LHCN-M2 (cell line): ENCODE results near the gene MKNK1. TPM values are rescaled to one million over a fixed set of nuclear protein-coding genes. Genes with fewer than 3 reads are reported as not detected.

ENCODE experiments used
- DNase-seq: peaks from one replicate; pipeline ENCODE4 v3.0.0-alpha.2; 2012; ENCODE audit warnings: low read depth
- total RNA-seq: library from RNA; depleted of rRNA; stranded (reverse); fragments of >200 nt; gene quantifications from 2 replicates; pipeline ENCODE4 v1.2.3, GENCODE V29; 2014

Gene MKNK1
- total RNA-seq, 1 experiment from 2014 or later: 12.6 TPM

DNA sequence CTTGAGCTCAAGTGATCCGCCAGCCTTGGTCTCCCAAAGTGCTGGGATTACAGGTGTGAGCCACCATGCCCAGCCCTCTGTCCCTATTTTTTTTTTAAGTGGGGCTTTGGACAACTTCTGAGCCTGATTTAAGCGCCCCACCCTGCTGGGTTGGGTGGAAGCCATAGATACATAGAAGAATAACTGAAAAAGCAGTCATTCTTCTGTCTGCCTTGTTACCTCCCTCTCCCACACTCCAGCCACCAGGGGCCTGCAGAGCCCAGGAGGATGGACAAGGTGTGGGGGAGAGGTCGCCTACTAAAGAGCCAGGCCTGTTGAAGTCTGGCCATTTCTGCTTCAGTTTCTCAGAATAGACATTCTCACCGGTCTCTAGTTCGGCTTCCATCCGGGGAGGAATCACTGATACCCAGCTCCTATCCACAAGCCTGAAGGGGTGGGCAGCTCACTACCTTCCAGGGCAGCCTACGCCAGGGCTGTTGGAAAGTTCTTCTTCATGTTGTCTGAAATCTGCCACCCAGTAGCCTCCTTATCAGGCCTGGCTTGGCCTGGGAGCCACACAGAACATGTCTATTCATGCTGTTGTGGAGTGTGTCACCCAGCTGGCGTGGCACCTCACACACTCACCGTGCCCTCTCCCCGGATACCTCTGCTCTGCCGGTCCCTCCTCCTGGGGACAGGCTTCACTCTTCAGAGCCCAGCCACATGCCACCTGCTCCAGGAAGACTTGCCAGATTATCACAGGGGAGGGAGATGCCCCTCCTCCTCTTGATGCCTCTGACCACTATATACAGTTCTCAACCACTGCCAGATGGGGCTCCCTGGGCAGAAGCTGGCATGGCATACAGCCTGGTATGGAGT is 80.3 kb downstream of the MKNK1 start:
- DNase-seq: no peak

DNA sequence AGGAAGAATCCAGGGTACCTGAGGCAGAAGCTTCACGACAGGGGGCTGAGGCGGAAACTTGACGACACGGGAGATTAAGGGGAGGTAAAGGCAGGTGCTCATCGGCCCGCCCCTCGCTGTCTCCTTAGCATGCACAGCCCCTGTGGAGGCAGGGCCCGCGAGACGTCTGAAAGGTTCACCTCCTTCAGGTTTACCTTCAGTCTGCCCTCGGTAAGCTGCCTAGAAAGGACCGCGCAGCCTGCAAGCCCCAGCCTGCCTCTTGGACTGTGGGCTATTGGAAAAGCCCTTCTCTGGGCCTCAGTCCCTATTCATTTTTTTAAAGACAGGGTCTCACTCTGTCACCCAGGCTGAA is 81.1 kb downstream of the MKNK1 start:
- no peak for DNase-seq

DNA sequence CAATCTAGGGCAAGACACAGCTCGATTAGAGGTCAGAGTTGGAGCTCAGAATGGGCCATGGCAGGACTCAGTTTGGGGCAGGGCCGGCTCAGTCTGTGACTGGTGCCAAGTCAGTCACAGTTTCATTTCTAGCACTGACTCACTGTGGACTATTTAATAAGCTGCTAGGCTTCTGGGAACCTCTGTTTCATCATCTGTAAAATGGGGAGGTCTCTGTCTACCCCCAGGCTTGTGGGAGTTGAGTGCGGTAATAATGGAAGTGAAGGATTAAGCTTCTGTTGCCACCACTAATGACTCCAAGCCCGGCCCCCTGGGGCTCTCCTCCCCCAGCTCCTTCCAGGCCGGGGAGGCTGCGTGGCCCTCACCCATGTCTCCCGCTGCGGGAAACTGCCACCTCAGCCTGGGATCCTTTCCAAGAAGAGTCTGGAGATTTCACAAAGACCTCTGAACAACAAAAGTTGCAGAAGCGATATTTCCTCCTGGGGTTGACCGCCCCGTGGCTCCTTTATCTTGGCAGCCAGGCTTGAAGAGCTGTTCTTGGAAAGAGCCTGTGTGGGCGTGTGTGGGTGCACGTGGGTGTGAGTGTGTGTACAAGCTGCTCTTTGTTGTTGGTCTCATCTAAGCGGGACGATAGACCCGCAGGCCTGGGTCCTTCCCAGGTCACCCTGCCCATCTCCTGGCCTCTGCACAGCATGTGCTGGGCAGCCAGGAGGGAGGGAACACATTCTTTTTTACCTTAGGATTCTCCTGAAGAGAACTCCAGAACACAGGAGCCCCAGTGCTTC is 81.7 kb downstream of the MKNK1 start:
- no peak for DNase-seq

DNA sequence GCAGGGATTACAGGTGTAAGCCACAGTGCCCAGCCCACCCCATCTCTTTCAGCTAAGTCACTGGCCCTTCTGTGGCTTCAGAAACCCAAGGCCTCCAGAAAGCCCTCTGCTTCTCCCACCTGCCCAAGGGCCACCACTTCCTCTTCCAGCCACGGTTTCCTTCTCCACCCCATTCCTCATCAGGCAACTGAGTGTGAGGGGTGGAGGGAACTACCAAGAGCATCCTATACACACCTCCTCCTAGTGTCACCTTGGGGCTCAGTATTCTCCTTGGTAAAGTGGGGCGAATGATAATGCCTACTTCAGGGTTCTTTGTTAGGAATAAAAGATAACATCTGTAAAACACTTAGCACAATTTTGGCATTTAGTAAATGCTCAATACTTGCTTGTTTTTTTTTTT is 82.7 kb downstream of the MKNK1 start:
- DNase-seq: no peak

DNA sequence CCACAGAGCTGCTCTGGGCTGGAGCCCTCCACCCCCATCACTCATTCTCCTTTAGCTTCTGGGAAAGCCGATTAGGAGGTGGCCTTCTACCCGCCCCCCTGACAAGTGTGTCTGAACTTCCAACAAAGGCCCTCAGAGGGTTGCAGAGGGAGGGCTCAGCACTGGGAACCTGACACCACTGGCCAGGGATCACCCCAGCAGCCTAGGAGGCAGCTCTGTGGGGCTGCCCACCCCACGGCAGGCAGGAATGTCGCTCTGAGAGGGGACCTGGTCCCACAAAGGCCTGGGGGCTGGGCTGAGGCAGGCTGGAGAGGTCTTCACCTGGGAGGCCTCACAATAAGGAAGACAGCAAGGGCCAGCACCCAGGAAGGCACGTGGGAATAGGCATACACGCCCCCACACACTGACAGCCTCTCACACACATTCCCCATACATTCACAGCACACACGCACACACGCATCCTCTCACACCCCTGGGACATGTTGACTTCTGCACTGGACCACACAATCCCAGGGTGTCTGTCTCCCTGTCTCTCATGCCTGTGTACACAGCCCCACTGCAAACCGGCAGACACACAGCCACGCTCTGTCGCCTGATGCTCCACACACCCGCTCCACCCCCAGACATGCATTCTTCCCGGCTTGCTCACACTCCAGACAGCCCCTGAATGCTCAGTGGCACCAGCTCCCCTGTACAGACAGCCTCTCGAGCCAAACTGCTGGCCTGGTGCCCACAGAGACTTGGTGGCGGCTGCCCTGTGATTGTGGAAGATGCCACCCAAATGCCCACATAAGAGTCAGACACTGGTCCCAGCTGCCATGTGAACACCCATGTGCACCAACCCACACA is 83.8 kb downstream of the MKNK1 start:
- DNase-seq: peak; percentile 74

DNA sequence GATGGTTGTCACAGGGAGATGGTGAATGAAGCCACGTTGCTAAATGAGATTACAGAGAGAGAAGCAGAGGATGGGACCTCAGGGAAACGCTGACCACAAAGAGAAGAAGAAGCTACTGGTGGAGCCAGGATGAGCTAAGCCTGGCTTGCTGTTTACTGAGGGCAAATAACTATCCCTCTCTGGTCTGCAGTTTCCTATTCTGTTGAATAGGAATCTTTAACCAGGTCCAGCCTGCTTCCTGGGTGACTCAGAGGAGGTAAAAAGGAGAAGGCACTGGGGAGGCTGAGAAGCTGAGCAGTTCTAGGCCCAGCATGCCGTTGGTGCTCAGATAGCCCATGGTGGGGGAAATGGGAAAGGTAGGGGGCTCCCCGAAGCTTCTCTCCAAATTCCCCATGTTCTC is 84.9 kb downstream of the MKNK1 start:
- no peak for DNase-seq

DNA sequence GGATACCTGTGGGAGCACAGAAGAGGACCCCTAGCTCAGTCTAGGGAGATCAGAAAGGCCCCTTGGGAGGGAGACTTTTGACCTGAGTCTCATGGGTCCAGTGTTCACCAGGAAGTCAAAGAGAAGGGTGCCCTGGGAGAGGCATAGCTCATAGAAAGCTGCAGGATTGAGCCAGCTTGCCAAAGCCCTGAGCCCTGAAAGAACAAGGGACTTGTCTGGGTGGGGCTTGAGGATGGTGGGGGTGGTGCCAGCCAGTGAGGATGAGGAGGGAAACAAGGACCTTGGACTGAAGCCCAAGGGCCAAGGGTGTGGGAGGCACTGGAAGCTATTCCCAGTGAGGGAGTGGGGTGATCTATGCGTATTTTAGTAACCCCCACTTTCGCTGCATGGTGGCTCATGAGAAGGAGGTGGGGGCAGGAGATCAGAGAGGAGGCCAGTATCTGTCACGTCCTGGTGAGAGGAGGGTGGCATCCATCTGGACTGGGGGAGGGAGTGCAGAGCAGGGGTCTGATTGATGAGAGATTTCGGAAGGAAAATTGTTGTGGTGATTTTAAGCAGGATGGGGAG is 86.1 kb downstream of the MKNK1 start:
- DNase-seq: no peak

DNA sequence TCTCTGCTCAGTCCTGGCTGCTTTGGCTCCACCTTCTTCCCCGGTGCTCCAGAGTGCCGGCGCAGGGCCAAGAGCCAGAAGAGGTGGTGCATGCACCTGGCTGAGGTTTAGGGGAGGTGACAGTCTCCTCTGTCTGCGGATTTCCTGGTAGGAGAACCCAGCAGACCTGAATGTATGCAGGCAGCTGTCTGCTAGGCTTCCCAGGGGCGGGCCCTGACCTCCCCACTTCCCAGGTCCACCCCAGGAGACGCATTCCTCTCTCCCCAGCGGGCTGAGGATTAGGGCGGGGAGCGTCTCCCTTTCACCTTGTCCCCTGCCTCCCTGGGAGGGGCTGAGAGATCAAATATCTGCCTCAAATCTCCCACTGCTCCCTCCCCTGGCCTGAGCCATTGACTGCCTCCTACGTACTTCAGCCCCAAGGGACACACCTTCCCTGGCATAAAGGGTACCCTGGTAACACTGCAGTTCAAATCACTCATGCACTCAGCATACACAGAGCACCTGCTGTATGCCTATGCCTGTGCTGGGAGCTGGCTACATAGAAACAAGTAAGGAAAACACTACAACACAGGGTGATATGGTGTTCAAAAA is 87.0 kb downstream of the MKNK1 start:
- DNase-seq: no peak

DNA sequence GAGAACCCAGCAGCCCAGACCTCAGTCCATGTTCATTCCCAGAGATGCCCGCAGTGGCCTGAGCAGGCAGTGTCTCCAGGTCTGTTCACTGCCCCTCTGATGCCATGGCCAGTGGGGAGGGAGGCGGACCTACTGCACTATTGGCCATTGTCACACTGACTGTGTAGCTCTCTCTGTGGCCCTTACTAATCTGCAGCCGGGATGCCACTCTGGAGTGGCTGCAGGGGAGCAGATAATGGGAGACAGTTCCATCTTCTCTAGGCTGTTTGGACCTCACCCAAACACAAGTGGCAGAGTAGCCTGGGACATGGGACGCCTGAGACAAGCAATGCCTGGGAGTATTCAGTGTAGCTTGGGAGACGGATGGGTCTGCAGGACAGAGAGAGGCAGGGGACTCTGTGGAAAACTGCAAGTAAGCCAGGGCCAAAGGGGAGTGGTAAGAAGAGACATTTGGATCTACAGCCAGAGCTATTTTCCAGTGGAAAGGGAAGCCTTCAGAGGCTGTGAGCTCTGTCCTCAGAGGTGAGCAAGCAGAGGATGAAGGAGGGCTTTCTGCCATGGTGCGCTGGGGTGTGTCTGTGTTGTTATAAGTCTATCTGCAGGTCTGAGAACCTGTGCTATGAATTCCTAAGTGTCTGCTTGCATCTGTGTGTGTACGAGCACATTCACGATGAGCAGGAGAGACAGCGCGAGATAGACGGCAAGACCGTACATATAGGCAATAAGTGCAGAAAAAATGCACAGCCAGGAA is 87.7 kb downstream of the MKNK1 start:
- no peak for DNase-seq

DNA sequence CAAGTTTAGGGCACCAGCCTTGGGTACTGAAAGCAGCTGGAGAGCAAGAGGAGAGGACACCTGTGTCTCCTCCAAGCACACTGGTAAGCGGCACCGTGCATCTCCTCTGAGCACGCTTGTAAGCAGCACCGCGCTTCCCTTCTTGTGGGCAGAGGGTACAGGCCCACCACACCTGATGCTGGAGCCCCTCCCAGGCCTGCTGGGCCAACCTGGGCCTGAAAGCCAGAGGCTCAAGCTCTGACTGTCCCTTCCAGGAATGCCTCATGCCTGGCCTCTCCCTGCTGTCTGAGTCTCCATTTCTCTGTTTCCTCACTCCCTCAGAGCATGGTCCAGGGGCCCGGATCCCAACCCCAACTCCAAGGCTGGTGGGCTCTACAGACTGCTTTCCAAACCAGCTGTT is 88.5 kb downstream of the MKNK1 start:
- no peak for DNase-seq

DNA sequence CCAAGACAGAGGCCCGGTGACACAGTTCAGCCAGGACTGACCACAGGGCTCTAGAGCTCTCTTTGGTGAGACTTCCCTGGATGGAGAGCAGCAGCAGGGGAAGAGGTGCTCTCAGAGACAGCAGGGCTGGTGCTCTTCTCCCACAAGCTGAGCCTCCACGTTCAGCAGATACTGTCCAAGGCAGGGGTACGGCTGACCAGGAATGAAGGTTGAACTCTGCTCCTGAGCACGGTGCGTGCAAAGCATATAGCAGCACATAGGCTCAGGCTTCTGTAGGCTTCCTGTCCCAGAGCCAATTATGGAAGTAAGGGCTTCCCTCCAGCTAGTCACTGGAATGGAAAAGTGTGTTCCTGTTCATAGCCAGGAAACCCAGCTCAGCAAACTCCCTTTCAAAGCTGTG is 90.5 kb downstream of the MKNK1 start:
- DNase-seq: no peak

DNA sequence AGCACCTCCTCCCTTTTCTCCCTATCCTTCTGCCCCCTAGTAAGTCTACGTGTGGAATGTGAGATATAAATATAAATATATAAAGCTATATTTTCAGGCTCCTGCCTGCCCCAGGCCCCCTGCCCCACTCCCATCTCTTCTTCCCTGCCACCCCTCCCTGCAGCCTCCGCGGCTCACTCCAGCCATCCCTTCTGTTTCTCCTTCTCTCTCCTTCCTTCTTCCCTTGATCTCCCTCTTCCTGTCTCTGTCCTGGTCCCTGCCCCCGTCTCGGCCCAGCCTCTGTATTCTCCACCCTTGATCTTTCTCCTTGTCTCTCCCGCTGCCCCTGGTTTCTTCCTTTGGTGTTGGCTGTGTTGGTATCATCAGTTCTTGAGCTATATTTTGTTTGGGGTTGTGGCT is 91.3 kb downstream of the MKNK1 start:
- no peak for DNase-seq

DNA sequence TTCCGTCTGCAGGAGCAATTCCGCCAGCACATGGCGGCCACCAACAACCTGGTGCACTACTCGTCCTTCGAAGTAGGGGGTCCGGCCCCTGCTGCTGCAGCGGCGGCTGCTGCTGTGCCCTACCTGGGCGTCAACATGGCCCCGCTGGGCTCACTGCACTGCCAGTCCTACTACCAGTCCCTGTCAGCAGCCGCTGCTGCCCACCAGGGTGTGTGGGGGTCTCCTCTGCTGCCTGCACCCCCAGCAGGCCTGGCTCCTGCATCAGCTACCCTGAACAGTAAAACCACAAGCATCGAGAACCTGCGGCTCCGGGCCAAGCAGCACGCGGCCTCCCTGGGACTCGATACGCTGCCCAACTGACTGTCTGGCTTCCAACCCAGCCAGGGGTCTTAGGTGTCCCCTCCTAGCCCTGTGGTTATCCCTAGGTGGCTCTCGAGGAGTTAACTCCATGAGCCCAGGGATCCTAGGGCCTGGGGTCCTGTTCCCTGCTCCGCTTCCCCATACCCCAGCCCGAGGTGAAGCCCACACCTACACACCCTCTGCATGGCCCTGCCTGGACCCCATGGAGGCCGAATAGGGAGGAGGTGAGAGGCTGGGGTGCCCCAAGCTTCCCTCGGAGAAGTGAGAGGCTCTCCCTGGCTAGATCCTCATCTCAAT is 91.8 kb downstream of the MKNK1 start:
- DNase-seq: no peak

DNA sequence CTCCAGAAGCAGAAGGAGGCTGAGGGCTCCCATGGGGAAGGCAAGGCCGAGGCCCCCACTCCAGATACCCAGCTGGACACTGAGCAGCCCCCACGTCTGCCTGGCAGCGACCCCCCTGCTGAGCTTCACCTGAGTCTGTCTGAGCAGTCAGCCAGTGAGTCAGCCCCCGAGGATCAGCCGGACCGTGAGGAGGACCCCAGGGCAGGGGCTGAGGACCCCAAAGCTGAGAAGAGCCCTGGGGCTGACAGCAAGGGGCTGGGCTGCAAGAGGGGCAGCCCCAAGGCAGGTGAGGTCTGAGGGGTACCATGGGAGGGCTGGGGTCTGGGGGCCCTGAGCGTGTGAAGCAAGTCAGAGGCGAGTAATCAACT is 93.1 kb downstream of the MKNK1 start:
- DNase-seq: no peak

DNA sequence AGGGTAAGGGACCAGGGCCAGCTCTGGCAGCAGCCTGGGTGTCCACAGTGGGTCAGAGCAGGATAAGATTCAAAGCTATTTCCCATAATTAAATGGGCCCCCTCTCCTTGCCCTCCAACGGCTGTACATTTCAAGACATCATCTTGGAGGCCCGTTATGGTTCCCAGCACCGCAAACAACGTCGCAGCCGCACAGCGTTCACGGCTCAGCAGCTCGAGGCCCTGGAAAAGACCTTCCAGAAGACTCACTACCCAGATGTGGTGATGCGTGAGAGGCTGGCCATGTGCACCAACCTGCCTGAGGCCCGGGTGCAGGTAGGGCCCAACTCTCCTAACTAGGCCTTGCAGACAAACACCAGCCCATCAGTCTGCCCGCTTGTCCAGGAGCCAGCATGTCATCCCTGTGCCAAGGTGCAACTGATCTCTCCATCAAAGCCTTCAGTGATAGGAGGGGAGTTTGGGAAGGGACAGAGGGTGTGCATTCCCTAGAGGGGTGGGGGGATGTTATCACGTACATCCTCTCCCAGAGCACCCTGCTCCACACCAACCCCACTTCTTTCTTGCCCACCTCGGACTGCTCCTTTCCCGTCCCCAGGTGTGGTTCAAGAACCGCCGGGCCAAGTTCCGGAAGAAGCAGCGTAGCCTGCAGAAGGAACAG is 93.6 kb downstream of the MKNK1 start:
- no peak for DNase-seq

DNA sequence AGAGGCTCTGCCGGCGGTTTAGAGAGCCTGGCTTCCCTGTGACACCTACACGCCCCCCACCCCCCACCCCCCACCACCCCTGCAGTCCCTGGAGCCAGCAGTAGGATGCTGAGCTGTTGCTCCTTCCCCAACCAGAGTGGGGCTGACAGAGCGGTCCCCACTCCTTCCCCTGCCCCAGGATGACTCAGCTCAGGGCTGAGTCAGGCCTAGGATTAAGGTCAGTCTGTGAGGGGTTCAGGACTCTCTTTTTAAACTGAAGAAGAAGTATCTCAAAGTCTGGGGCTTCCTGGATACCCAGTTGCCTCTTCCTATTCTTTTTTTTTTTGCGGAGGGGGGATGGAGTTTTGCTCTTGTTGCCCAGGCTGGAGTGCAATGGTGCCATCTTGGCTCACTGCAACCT is 95.3 kb downstream of the MKNK1 start:
- DNase-seq: peak; percentile 45
